Measurements from ENCODE around the gene MIP. TPM values are rescaled to one million over a fixed set of nuclear protein-coding genes. Genes with fewer than 3 reads are reported as not detected.
"Not testable (repeated sequence)": the region's sequence is repeated elsewhere in the genome, so short reads cannot be mapped to it uniquely, and the experiment has no call there.

MIP gene
- total RNA-seq, 2 experiments from 2014 or later: not detected

GRCh38 chr12:56401125-56401524 is 53.3 kb downstream of the MIP start:
- POLR2A ChIA-PET: not testable (repeated sequence)

More at GRCh38 chr12:56401125-56401524, 53.3 kb downstream of the MIP start:
- ATAC-seq; H3K27me3 Mint-ChIP-seq (ENCODE audit: low read depth); H3K4me3 Mint-ChIP-seq; CTCF ChIA-PET; H3K27ac Mint-ChIP-seq; H3K36me3 Mint-ChIP-seq (ENCODE audit: low read depth); H3K4me1 Mint-ChIP-seq (ENCODE audit: low read depth); DNase-seq: not testable (repeated sequence)
- peaks cover 11% of the 10 kb centered on the region for H3K9me3 Mint-ChIP-seq (ENCODE audit: insufficient read depth)

Other genes with a start within 250 kb of the MIP start
- 10 to 100 TPM; 27.9 to 32.9 TPM for gene RNF41, start 232.7 kb downstream of the MIP start, total RNA-seq
- gene NABP2, start 230.3 kb downstream of the MIP start, total RNA-seq: 10 to 100 TPM; 64.3 to 69.5 TPM
- gene SLC39A5, start 224.6 kb downstream of the MIP start, total RNA-seq: under 1 TPM in 1 of 2 experiments, not detected in 1; 0.52 TPM
- 10 to 100 TPM; 54.5 to 55.0 TPM for gene ANKRD52, start 196.3 kb downstream of the MIP start, total RNA-seq
- 10 to 100 TPM; 19.6 to 19.7 TPM for gene COQ10A, start 187.7 kb downstream of the MIP start, total RNA-seq
- gene CS, start 154.3 kb downstream of the MIP start, total RNA-seq: 100 to 1,000 TPM; 218 to 228 TPM
- gene CNPY2, start 138.7 kb downstream of the MIP start, total RNA-seq: 100 to 1,000 TPM; 112 to 113 TPM
- 10 to 100 TPM; 61.8 to 63.7 TPM for gene PAN2, start 120.7 kb downstream of the MIP start, total RNA-seq
- gene IL23A, start 115.8 kb downstream of the MIP start, total RNA-seq: 1 to 10 TPM; 3.5 to 3.7 TPM
- 100 to 1,000 TPM; 193 to 194 TPM for gene STAT2, start 94.5 kb downstream of the MIP start, total RNA-seq
- gene APOF, start 91.8 kb downstream of the MIP start, total RNA-seq: not detected
- gene TIMELESS, start 5.2 kb downstream of the MIP start, total RNA-seq: 10 to 100 TPM; 62.7 to 65.7 TPM
- 1 to 10 TPM; 2.9 to 3.1 TPM for gene SPRYD4, start 13.9 kb upstream of the MIP start, total RNA-seq
- 1 to 10 TPM in 1 of 2 experiments, under 1 TPM in 1; 0.70 to 1.1 TPM for gene GLS2, start 33.5 kb upstream of the MIP start, total RNA-seq
- gene RBMS2, start 67.2 kb upstream of the MIP start, total RNA-seq: 1 to 10 TPM; 4.8 to 5.5 TPM
- 10 to 100 TPM; 92.2 to 96.0 TPM for gene BAZ2A, start 175.7 kb upstream of the MIP start, total RNA-seq
- gene ATP5F1B, start 191.3 kb upstream of the MIP start, total RNA-seq: 100 to 1,000 TPM; 669 to 680 TPM
- 100 to 1,000 TPM; 273 to 290 TPM for gene PTGES3, start 233.6 kb upstream of the MIP start, total RNA-seq

All from activated CD8-positive, alpha-beta T cell treated with anti-CD3 and anti-CD28 coated beads, Interleukin-2, amount 10 ng/mL, durations not matched to agents 7 days and 5 days (primary cell).